T-helper 1 cell treated with Interleukin-12 subunit alpha and Interleukin-12 subunit beta and Interleukin-4 antibody, amounts not matched to agents 30 ng/mL and 1 ng/mL, for 36 hours (primary cell): ENCODE results near the gene FTCD. TPM values are rescaled to one million over a fixed set of nuclear protein-coding genes. Genes with fewer than 3 reads are reported as not detected.

Experiments used
- intact Hi-C: fragments of 100-400 bp; cut with micrococcal nuclease; formaldehyde crosslinking; loops from one replicate; pipeline ENCODE4 v1.15.1; 2024
- total RNA-seq: library from RNA; stranded (reverse); gene quantifications from 2 replicates; pipeline ENCODE4 v1.2.3, GENCODE V29; 2022

Gene FTCD
- total RNA-seq, 1 donor from 2014 or later, result not detected

DNA sequence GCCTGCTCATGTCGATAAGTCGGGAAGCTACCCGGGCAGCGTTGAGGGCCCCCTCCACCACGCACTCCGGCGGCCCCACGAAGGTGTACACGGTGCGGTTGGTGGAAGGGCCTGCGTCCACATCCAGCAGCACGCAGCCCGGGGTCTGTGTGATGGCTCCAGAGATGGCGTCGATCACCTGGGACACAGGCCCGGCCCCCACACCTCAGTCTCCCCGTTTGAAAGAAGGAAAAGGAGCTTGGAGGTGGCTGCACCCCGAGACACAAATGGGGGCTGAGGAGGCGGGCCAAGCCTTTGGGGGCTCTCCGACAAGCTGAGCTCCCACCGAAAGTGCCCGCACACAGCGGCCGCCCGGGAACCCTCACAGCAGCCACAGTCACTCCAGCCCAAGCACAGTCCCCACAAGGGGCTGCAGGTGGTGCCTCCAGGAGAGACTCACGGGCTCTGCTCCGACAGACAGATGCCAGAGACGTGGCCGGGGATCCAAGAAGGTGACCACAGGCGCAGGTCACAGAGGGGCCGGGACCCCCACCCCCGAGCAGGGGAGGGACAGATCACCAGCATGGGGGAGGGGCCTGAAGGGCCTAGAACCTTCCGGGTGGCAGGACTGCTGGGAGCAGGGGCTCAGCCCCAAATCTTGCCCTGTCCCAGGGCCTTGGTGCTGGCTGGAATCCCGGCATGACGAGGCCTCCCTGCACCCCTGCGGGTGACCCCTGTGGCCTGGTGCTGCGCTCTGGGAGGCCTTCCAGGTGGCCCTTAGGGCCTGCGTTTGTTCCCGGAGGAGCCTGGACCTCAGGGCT is 1.0 kb downstream of the FTCD start:
- intact Hi-C loops, result no loop called here

- intact Hi-C loops, result no loop called here
Observed at GRCh38 chr21:46153247-46154154, 1.9 kb downstream of the FTCD start.

GRCh38 chr21:46152927-46153246 is 2.5 kb downstream of the FTCD start:
- intact Hi-C loops, result no loop called here

DNA sequence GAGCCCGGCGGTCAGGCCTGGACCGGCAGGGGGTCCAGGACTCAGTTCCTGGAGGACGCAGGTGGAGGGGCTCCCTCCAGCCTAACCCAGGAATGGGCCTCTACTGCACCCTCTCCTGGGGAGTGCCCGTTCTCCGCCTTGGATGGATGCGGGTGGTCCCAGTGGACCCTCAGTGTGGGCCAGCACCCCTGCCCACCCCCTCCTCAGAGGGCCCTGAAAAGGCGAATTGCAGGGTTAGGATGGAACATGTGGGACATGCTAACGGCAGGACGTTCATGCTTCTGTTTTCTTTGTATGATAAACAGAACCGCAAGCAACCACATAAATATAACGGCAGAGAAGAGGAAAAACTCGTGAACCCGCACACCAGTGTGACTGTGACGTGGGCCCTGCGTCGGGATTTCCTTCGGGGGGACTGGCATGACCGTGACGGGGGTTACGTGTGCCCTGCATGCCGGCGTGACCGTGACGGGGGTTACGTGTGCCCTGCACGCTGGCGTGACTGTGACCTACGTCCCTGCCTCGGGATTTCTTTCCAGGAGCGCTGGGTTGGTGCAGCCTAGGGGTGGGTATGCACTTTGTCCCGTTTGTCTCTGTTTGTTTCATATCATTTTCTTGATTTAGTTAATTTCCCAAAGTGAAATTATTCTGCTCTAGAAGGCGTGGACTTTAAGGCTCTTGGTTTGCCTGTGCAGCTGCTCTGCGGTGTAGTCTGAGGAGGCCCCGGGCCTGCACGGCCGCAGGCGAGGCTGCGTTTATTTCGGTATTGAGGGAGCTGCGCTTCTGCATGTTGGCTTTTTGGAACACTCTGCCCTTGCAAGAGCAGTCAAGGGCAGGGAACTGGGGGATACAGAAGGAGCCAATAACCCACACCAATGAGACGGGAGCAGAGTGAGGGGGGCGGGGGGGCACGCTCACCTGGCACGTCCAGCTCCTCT is 3.1 kb downstream of the FTCD start:
- intact Hi-C loops, result no loop called here

DNA sequence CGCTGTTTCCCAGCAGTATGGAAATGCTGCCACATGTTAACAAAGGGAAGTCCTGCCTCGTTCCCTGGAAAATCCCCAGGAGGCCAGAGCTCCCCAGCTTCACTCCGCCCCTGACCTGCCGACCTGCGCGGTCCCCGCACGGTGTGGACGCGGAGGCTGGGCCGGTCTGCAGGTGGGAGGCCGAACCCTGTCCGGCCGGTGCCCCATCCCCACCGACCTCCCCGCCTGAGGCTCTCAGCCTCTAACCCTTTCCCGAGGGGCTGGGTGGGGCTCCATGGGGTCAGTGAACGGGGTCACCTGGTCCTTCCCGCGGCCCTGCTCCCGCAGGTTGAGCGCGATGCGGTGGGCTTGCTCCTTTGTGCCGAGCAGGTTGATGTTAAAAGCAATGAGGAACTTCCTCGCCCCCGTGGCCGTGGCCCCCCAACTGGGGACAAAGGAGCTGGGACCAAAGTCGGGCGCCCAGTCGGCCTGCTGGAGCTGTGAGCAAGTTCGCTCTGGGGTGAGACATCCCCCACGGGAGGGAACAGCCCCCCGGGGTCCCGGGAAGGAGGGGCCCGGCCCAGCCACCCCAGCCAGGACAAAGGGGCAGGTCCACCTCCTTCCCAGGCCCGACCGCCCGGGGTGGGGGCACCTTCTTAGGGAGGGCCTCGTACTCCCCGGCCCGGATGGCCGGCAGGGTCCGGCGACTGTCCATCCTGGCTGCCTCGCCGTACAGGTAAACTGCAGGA is 4.0 kb downstream of the FTCD start:
- intact Hi-C loops, result no loop called here

DNA sequence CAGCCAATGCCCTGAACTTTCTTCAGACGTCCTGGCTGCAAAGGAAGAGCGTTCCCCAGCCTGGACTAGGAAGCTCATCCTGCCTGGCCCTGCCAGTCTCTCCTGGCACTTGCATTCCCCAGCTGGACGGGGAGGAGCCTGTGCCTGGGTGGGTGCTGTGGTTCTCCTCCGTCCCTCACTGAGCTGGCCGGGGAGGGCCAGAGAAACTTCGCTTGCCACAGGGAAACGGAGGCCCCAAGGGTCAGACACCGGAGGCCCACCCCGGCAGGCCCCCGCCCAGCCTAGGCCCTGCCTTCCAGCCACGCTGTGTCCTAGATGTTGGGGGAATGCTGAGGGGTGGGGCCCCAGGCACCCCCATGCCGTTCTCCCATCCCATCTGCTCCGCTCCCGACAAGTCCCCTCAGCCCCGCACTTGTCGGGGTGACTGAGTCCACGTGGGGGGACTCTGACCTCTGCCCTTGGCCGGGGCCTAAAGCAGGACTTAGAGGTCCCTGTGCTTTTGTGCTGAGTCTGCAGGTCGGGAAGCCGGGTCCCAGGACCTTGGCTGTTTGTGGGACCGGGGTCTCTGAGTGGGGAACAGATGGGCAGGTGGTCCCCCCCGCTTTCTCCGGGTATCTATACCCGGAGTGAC is 4.8 kb downstream of the FTCD start:
- intact Hi-C loops, result no loop called here

- intact Hi-C loops, result no loop called here
Observed at GRCh38 chr21:46150073-46150472, 5.3 kb downstream of the FTCD start.

- intact Hi-C loops, result loop anchor here (10.0 kb wide), 1 partner anchor 305 kb away; the partner anchor contains the start of gene DIP2A
Observed at GRCh38 chr21:46149205-46149901, 6.0 kb downstream of the FTCD start.

DNA sequence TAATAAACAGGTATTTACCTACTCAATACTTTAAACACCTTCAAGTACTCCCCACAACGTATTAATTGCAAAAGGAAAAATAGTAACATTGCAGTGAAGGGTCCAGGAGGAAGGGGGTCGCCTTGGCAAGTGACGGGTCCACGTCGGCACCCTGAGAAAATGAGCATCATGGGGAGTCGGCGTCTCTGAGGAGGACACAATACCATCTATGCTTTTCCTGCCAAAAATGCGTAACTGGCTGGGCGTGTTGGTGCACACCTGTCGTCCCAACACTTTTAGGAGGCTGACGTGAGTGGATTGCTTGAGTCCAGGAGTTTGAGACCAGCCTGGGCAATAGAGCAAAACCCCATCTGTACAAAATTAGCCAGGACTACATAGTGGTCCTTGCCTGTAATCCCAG is 7.3 kb downstream of the FTCD start:
- intact Hi-C loops, result loop anchor here (10.0 kb wide), 1 partner anchor 307 kb away; the partner anchor contains the start of gene DIP2A

DNA sequence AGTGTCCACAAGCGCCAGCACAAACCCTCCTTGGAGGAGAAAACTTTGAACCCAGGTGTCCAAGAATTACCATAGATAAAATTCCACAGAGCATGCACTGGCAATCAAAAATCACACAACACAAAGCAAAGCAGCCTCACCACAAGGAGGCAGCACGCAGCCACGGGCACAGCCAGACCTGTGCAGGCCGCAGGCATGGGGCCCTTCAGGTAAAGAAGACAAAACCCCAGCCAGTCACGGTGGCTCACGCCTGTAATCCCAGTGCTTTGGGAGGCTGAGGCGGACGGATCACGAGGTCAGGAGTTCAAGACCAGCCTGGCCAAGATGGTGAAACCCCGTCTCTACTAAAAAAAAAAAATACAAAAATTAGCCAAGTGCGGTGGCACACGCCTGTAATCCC is 8.0 kb downstream of the FTCD start:
- intact Hi-C loops, result loop anchor here (10.0 kb wide), 1 partner anchor 307 kb away; the partner anchor contains the start of gene DIP2A

GRCh38 chr21:46146856-46147255 is 8.5 kb downstream of the FTCD start:
- intact Hi-C loops, result loop anchor here (10.0 kb wide), 1 partner anchor 308 kb away; the partner anchor contains the start of gene DIP2A

DNA sequence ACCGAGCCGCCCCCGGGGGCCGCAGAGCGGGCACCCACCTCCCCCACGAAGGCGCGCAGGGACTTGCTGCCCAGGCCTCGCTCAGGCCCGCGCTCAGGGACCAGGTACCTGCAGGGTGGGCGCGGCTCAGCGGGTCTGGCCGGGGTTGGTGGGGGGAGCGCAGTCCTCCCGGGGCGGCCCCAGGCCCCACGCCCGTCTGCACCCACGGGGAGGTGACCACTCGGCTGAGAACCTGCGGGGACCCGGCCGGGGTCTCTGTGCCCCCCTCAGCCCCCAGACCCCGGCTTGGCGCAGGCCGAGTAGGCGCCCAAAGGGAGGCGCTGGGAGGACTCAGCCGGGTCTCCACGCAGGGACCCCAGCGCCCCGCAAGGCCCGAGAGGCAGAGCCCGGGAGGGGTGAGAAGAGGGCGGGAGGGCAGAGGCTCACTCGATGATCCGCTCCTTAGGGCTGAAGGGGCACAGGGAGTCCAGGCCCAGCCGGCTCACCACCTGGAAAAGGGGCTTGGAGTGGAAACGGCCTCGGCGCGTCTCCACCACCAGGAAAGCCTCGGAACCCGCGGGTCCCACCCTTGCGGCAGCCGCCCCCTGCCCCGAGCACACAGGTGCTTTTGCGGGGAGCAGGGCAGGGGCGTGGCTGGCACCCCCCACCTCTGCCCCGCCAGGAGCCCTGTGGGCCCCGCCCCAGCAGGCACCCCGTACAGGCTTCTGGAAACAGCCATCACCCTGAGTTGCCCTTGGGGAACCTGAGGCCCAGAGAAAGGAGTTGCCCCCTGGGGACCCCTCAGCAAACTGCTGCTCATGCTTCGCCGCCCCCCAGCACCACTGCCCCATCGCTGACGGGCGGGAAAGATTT is 9.3 kb downstream of the FTCD start:
- intact Hi-C loops, result loop anchor here (10.0 kb wide), 1 partner anchor 309 kb away; the partner anchor contains the start of gene DIP2A

DNA sequence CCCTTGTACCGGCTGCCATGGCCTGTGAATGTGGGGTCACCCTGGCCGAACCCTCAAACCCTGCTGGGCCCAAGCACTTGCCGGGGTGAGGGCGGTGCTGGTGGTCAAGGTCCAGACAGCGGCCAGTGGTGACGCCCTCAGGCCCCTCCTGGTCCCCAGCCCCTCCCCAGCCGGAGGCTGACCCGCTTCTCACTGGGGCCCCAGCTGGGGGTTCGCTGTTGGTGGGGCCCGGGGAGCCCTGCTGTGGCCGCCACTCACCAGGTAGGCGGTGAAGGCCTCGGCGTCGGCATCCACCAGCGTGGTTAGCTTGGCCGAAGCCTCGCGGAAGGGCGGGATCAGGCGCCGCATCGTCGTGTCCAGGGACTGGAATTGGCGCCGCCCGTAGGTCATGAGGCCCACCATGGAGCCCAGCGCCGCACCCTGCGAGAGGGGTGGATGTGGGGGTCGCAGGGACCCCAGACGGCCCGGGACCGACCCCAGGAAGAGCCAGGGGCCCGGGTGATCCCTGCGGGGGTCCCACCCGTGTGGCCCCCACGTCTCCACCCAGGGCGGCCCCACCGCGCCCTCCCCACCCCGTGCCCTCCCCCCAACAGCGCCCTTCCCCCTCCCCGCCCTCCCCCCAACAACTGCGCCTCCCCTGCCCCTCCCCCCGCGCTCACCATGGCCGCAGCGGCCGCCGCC is 10.1 kb downstream of the FTCD start:
- intact Hi-C loops, result loop anchor here (10.0 kb wide), 1 partner anchor 310 kb away; the partner anchor contains the start of gene DIP2A

DNA sequence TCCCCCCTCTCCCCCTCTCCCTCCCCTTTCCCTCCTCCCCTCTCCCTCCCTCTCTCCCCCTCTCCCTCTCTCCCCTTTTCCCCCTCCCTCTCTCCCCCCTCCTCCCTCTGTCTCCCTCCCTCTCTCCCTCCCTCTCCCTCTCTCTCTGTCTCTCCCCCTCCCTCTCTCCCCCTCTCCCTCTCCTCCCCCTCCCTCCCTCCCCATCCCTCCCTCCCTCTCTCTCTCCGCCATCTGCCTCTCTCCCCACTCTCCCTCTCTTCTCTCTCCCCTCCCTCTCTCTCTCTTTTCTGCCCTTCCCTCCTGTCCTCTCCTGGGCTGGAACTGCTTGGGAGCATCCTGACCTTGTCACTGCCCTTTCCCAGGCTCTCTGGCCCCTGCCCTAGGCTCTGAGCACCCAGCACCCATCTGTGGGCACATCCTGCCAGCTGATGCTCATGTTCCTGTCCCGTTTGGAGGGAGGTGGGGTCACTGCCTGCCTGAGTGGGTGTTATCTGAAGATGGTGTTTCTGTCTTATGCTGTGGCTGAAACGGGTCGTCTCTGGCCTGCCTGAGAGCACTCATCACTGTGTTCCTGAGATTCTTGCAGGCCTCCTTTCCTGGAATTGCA is 10.8 kb downstream of the FTCD start:
- intact Hi-C loops, result loop anchor here (10.0 kb wide), 1 partner anchor 310 kb away; the partner anchor contains the start of gene DIP2A

GRCh38 chr21:46142582-46143473 is 12.6 kb downstream of the FTCD start:
- intact Hi-C loops, result loop anchor here (1.0 to 10.0 kb wide), 7 partner anchors 41 to 312 kb away; partner anchors contain the start of genes DIP2A, SPATC1L and YBEY
